Measurements from ENCODE around the gene STIM2.
"Not testable (repeated sequence)": the region's sequence is repeated elsewhere in the genome, so short reads cannot be mapped to it uniquely, and the experiment has no call there.

STIM2 gene

DNA sequence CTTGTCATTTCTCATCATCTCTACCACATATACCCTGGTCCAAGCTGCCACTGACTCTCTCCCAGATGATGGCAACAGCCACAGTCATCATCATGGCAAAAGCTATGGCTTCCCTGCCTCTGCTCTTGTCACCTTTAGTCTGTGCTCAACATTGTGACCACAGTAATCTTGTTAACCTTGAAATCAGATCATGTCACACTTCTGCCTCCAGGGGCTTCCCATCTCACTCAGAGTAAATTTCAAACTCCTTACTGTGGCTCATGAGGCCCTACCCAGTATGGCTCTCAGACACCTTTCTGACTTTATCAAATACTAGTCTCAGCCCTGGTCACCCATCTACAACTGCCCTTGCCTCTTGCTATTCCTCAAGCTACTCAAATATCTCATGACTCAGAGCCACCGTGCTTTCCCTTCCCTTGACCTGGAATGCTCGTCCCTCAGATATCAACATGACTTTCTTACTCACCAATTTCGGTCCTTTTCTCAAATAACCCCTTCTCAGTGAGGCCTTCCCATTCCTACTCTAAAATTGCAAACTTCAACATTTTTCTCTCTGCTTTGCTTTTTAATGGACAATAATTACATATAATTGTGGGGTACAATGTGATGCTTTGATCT, 41.1 kb upstream of the STIM2 start:
- TF ChIP-seq, protein P1, sequence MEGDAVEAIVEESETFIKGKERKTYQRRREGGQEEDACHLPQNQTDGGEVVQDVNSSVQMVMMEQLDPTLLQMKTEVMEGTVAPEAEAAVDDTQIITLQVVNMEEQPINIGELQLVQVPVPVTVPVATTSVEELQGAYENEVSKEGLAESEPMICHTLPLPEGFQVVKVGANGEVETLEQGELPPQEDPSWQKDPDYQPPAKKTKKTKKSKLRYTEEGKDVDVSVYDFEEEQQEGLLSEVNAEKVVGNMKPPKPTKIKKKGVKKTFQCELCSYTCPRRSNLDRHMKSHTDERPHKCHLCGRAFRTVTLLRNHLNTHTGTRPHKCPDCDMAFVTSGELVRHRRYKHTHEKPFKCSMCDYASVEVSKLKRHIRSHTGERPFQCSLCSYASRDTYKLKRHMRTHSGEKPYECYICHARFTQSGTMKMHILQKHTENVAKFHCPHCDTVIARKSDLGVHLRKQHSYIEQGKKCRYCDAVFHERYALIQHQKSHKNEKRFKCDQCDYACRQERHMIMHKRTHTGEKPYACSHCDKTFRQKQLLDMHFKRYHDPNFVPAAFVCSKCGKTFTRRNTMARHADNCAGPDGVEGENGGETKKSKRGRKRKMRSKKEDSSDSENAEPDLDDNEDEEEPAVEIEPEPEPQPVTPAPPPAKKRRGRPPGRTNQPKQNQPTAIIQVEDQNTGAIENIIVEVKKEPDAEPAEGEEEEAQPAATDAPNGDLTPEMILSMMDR (IDR thresholded peaks at IDR 0.05; ENCODE audit: low read length, missing control alignments): no peak
- no peak for DNase-seq (ENCODE audit: low read depth)
- no peak overlapping the region for H3K4me3 ChIP-seq (replicated peaks; ENCODE audit: low read depth, low read length)

DNA sequence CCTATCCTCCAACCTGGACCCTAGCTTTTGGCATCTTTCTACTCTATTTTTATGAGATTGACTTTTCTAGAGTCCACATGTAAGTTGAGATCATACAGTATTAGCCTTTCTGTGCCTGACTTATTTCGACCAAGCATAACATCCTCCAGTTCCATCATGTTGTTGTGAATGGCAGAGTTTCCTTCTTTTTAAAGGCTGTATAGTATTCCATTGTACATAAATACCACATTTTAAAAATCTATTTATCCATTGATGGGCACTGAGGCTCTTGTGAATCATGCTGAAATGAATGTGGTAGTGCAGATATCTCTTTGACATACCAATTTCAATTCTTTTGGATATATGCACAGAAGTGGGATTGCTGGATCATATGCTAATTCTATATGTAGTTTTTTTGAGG, 40.3 kb upstream of the STIM2 start:
- DNase-seq (ENCODE audit: low read depth): no peak
- TF ChIP-seq, protein P1 (IDR thresholded peaks at IDR 0.05; ENCODE audit: low read length, missing control alignments): no peak
- H3K4me3 ChIP-seq (replicated peaks; ENCODE audit: low read depth, low read length): no peak overlapping the region

DNA sequence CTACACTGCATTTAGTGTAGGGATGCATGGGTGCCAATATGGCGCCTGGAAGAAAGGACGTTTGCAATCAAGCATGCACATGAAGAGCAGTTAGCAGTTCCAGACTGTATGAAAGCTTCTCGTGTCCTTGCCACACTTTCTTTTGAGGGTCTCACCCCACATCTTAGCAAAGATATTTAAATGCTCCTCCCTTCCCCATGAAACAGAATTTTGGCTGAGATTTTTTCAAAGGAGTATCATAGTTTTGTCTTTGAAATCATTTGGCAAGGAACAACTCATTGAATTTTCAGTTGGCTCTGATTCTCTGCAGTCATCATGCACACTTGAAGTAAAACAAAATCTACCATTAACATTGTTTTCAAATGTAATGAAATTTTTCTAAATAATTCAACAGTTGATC, 39.6 kb upstream of the STIM2 start:
- no peak for DNase-seq (ENCODE audit: low read depth)
- H3K4me3 ChIP-seq (replicated peaks; ENCODE audit: low read depth, low read length): no peak overlapping the region
- TF ChIP-seq, protein P1 (IDR thresholded peaks at IDR 0.05; ENCODE audit: low read length, missing control alignments): no peak

DNA sequence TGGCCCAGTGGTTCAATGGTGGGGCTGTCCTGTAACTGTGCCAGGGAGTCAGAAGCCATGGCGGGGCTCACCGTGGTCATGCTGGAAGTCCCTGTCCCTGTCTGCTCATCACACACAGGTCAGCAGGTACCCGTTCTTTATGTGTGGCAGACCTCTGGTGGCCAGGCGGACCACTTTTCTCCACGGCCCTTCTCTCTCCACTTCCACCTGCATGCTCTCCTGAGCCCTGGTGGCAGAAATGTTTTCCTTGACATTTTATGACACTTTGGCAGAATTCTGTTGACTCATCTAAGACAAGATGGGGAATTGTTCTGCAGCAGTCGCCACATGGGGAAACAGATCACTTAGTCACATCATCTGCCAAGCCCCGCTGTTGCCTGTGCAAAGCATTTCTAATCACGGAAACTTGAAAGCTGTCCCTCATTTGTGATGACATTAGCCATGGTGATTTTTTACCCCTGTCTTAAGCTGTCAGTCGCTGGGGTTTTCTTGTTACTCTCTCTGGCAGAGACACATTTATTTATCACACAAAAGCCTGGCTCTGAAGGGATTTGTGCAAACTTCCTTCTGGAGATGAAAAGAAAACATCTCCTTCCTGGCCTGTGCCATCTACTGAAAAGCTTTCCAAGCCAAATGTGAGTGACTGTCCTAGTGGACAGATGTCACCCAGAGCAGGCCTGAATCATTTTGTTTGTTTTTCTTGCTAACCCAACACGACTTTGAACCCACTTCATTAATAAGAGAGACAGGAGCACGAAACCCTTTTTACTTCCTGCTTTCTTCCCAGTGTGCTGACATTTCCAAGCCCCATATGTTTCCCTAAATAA, 38.8 kb upstream of the STIM2 start:
- no peak for DNase-seq (ENCODE audit: low read depth)
- TF ChIP-seq, protein P1 (IDR thresholded peaks at IDR 0.05; ENCODE audit: low read length, missing control alignments): no peak
- H3K4me3 ChIP-seq (replicated peaks; ENCODE audit: low read depth, low read length): no peak overlapping the region

DNA sequence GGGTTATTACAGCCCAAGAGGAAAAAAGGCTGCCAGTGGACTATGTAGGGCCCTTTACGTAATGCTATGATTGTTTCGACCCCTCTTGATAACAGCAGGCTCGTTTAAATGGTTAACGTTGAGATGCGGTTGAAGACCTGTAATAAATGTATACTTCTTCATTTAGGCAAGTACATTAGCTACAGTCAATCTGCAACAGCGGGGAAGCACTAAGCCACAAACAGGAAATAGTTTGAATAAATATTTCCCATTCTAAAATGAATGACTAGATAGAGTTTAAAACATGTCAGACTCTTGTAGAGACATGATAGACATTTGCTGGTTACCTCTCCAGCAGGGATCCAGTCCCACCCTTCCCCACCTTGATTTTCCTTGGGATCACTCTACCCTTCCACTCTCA, 38.1 kb upstream of the STIM2 start:
- DNase-seq (ENCODE audit: low read depth): no peak
- H3K4me3 ChIP-seq (replicated peaks; ENCODE audit: low read depth, low read length): no peak overlapping the region
- TF ChIP-seq, protein P1 (IDR thresholded peaks at IDR 0.05; ENCODE audit: low read length, missing control alignments): no peak

DNA sequence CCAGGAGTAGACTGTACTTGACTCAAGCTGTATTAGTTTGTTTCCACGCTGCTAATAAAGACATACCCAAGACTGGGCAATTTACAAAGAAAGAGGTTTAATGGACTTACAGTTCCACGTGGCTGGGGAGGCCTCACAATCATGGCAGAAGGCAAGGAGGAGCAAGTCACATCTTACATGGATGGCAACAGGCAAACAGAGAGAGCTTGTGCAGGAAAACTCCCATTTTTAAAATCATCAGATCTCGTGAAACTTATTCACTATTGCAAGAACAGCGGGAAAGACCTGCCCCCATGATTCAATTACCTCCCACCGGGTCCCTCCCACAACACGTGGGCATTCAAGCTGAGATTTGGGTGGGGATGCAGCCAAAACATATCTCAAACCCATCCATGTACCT, 37.7 kb upstream of the STIM2 start:
- H3K4me3 ChIP-seq (replicated peaks; ENCODE audit: low read depth, low read length); DNase-seq (ENCODE audit: low read depth): not testable (repeated sequence)

DNA sequence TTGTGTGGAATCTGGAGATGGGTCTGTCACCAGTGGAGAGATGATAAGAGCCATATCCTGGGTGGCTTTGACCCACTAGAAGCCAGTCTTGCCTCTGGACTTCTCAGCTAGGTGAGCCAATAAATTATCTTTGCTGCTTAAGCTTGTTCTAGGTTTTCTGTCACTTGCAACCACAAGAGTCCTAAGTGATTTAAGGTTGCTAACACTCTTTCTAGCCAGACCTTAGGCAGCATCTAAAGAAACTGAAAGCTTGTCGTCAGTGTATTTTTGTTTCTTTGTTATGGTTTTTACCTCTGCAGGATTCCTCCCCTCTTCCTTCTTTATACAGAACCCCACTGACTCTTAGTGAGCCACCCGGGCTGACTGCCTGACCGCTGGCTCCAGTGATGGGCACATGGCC, 37.1 kb upstream of the STIM2 start:
- TF ChIP-seq, protein P1 (IDR thresholded peaks at IDR 0.05; ENCODE audit: low read length, missing control alignments): no peak
- H3K4me3 ChIP-seq (replicated peaks; ENCODE audit: low read depth, low read length): no peak overlapping the region
- no peak for DNase-seq (ENCODE audit: low read depth)

Measured in fibroblast of pulmonary artery (primary cell).